Urothelium cell line (cell line): ENCODE results near the gene PLA2G4F.
A peak's percentile ranks its signal among the peaks of the same experiment; 100 is the strongest.

Experiments used
- DNase-seq: peaks from one replicate; pipeline ENCODE4 v3.0.0; 2011; ENCODE audit warnings: low spot score, mixed read lengths
- FAIRE-seq: peaks from 2 replicates; lab custom pipeline; 2011; peaks lifted over from hg19 to GRCh38; lab: Jason Lieb, UNC

PLA2G4F gene

DNA sequence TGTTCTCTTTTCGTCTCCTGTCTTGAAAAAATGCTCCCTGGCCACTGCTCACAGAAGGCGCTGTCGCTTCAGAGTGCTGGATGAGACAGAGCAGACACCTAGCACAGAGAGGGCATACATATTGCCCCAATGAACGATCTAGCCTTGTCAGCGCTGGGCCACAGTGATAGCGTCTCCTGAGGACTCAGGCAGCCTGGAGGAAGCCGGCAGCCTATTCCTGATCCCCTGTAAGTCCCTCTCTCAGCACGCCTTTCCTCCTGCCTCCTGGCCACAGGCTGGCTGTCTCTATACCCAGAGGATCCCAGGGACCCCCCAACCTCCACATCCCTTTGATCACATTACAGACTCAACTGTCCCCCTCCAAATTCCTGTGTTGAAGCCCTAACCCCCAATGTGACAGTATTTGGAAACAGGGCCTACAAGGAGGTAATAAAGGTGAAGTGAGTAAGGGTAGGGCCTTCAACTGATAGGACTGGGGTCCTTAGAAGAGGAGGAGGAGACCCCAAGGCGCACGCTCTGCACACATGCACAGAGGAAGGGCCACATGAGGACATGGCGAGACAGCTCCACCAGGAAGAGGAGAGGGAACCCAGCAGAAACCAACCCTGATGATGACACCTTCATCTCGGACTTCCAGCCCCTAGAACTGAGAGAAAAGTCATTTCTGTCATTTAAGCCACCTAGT is 7.5 kb downstream of the PLA2G4F start:
- FAIRE-seq (no peak), DNase-seq (no peak)

GRCh38 chr15:42147431-42147735 is 9.1 kb downstream of the PLA2G4F start:
- FAIRE-seq (no peak), DNase-seq (no peak)

GRCh38 chr15:42146551-42147430 is 9.6 kb downstream of the PLA2G4F start:
- no peak for FAIRE-seq
- DNase-seq: no peak

GRCh38 chr15:42145546-42146455 is 10.6 kb downstream of the PLA2G4F start:
- no peak for FAIRE-seq
- DNase-seq: no peak

GRCh38 chr15:42144841-42145375 is 11.5 kb downstream of the PLA2G4F start:
- DNase-seq (no peak), FAIRE-seq (no peak)

DNA sequence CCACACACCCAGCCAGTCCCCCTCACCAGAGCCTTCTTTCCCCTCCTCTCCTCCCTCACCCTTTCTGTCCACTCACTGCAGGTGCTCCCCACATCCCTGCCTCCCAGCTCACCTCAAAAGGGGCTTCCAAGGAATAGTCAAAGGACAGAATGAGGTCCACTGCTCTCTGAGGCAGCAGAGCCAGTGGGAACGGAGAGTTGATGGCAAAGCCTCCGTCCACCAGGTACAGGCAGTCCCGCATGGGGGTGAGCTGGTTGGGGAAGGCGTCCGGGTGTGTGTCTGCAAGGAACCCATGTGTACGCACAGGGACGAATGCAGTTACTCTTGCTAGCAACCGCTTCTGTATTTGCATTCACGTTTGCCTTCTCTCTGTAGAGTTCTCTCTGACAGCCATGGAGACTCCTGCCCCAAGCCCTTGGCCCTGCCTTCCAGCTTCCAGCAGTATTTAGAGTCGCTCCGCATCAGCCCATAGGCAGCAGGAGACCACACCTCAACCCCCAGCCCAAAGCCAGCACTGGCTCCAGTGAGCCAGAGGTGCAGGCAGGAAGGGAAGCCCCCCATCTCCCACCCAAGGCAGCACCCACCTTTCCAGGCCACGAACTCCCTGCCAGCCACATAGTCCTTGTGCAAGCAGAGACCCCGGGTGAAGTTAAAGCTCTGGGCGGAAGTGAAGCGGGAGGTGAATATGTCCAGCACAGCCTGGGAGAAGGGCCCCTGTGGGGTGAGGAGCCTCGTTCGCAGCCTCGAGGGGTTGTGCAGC is 12.4 kb downstream of the PLA2G4F start:
- no peak for DNase-seq
- FAIRE-seq: peak; percentile 53

DNA sequence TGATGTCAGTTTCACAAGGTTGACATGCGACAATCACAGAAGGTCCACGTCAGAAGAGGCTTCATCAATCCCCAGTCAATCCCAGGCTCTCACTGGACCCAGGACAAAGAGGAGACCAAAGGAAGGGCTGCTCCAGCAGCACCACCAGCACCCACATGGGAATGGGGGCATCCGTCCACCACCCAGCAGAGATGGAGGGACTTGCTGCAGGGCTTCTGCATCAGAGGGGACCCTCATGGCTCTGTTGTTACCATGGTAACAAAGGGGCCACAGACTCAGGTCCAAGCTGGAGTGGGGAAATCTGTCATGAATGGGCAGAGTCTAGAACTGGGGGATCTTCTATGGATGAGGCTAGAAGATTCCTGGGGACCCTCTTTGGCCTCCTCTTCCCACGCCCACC is 13.1 kb downstream of the PLA2G4F start:
- DNase-seq: no peak
- no peak for FAIRE-seq

GRCh38 chr15:42141795-42142667 is 14.4 kb downstream of the PLA2G4F start:
- DNase-seq (no peak), FAIRE-seq (no peak)

- FAIRE-seq (no peak), DNase-seq (no peak)
Measured at GRCh38 chr15:42141246-42141645, 15.2 kb downstream of the PLA2G4F start.

DNA sequence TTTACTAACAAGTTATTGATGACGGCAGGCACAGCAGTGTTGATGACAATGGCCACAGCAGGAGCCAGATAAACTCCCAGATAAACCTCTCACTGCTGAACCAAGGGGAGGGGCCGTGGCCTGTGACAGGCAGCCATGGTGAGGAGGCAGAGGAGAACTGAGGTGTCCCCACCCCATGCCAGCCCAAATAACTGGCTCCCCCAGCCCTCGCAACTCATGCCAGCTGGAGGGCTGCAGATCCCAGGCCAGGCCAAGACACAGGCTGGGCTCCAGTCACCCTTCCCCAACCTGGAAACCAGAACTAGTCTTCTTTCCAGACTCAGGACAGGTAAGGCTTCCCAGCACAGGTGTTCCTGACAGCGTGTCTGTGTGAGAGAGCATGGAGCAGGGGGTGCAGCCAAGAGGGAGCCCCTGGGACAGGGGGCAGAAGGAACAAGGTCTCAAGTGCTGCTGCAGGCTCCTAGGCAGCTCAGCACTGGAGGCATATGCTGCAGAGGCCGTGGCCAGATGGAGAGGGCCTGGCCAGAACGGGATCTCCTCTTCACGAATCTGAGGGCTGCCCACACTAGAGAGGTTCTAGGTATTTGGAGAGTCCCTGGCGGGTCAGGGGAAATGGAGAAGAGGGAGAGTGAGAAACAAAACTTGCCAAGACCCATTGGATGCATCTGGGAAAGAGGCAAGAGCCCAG is 15.9 kb downstream of the PLA2G4F start:
- DNase-seq (no peak), FAIRE-seq (no peak)

DNA sequence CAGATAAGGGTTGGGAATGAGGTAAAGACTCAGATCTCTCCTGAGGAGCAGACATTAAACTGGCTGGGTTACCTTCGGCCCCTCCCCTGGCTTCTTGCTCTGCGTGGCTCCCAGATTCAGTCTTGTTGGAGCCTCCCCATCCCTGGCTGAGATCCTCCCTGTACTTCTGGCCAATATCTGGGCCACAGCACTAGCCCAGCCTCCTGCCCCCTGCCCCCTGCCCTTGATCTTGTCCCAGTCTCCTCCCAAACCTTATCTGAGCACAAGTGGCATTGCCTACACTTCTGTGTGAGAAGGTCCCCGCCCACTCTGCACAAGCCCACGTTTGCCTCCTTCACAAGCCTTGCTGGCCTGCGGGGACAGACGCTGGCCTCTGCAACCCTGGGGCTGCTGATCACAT is 16.8 kb downstream of the PLA2G4F start:
- DNase-seq (no peak), FAIRE-seq (no peak)

DNA sequence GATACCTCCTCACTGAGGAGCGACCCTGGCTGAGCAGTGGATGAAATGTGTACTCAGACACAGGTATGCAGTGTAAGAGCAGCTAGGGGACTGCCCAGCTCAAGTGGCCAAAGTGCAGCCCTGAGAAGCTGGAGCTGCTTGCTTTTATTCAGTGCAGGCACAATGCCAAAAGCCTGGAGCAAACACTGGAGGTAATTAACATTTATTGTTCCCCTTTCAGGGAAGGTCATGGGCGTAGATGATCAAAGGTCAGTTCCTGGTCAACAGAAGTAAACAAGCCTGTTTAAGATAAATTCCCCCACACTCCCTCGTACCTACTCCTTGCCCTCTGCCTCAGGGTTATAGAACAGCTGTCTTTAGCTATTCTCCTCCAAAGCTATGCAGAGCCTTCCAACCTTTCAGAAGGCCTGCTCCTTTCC is 17.5 kb downstream of the PLA2G4F start:
- FAIRE-seq (no peak), DNase-seq (no peak)

GRCh38 chr15:42138411-42138810 is 18.0 kb downstream of the PLA2G4F start:
- FAIRE-seq (no peak), DNase-seq (no peak)

DNA sequence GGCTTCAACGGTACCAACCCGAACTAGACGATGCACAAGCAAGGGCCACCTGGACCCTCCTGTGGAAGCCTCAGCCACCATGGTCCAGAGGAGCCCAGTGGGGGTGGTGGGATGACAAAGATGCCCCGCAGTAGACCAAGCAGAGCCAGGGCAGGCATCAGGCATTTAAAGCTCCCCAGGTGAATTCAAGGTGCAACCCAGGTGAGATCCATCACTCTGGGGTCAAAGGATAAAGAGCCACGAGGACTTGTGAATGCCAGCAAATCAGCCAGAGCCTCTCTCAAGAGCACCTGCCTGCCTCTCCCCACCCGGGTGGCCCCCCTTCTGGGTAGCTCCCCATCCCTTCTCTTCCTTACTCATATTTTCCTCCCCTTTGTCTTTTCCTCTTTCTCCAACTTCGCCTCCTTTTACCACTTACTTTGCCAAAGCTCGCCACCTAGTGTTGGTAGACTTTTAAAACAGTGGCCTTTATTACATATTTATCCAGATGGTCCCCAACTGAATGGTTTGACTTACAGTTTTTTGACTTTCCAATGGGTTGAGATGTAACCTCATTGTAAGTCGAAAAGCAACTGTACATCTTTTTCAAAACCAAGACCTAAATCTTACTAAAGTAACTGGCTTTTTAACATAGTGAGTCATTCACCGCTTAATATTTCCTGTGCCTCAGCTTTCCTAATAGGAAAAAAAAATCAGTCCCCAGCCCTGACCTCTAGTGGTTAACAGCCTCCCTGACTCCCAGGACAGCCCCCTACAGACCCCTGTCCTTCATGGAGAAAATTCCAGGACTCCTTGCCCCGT is 18.8 kb downstream of the PLA2G4F start:
- DNase-seq (peak; percentile 56), FAIRE-seq (no peak)

DNA sequence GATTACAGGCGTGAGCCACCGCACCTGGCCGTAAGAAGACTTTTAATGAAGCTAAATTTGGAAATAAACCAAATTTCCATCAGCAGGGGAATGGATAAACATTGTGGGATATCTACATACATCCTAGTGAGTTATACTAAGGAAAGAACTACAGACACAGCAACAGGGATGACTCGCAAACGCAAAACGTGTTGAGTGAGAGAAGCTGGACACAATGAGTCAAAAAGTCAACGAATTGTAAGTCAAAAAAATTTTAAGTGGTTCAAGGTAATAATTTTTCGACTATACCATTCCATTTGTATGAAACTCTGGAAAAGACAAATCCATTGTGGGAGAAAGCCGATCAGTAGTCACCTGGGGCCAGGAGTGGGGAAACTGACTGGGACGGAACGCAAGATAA is 19.9 kb downstream of the PLA2G4F start:
- DNase-seq (no peak), FAIRE-seq (no peak)

GRCh38 chr15:42135351-42135750 is 21.1 kb downstream of the PLA2G4F start:
- FAIRE-seq (no peak), DNase-seq (no peak)

DNA sequence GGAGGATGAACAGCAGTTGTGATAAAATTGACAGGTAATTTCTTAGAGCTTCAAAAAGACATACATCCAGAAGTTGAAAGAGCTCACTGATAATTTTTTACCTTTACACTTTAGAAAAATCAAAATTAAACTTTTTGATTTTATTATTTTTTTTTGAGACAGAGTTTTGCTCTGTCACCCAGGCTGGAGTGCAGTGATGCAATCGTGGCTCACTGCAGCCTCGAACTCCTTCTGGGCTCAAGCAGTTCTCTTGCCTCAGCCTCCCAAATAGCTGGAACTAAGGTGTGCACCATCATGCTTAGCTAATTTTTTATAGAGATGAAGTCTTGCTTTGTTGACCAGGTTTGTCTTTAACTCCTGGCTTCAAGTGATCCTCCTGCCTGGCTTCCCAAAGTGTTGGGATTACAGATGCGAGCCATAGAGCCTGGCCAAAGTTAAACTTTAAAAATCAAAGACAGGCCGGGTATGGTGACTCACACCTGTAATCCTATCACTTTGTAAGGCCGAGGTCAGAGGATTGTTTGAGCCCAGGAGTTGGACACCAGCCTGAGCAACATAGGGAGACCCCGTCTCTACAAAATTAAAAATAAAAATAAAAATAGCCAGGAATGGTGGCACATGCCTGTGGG is 21.7 kb downstream of the PLA2G4F start:
- FAIRE-seq (no peak), DNase-seq (no peak)
